Activated T-helper 1 cell treated with Interleukin-2 at 50 U/mL for 16 hours (primary cell): ENCODE measurements around the gene EHMT1.
"Not testable (repeated sequence)": the region's sequence is repeated elsewhere in the genome, so short reads cannot be mapped to it uniquely, and the experiment has no call there.

Source experiments
- DNase-seq: peaks from one replicate; pipeline ENCODE4 v3.0.0-alpha.2; 2020; ENCODE audit warnings: low read depth

EHMT1 gene

GRCh38 chr9:137694962-137695875 lies 76.4 kb downstream of the EHMT1 start:
- DNase-seq = no peak

GRCh38 chr9:137696136-137696925 lies 77.5 kb downstream of the EHMT1 start:
- no peak for DNase-seq

GRCh38 chr9:137697193-137697592 lies 78.4 kb downstream of the EHMT1 start:
- no peak for DNase-seq

- no peak for DNase-seq
Observed at GRCh38 chr9:137697832-137698231, 79.0 kb downstream of the EHMT1 start.

- no peak for DNase-seq
Observed at GRCh38 chr9:137700911-137701310, 82.1 kb downstream of the EHMT1 start.

- no peak for DNase-seq
Observed at GRCh38 chr9:137702615-137703379, 84.0 kb downstream of the EHMT1 start.

GRCh38 chr9:137703842-137704508 lies 85.2 kb downstream of the EHMT1 start:
- no peak for DNase-seq

- no peak for DNase-seq
Observed at GRCh38 chr9:137705443-137705863, 86.6 kb downstream of the EHMT1 start.

- no peak for DNase-seq
Observed at GRCh38 chr9:137705906-137706305, 87.1 kb downstream of the EHMT1 start.

- no peak for DNase-seq
Observed at GRCh38 chr9:137707361-137707760, 88.6 kb downstream of the EHMT1 start.

- DNase-seq = no peak
Observed at GRCh38 chr9:137708590-137709284, 89.9 kb downstream of the EHMT1 start.

- DNase-seq = no peak
Observed at GRCh38 chr9:137709411-137710101, 90.8 kb downstream of the EHMT1 start.

GRCh38 chr9:137710704-137711103 lies 91.9 kb downstream of the EHMT1 start:
- DNase-seq = no peak

- no peak for DNase-seq
Observed at GRCh38 chr9:137711678-137712105, 92.9 kb downstream of the EHMT1 start.

GRCh38 chr9:137715321-137715720 lies 96.5 kb downstream of the EHMT1 start:
- DNase-seq = no peak

GRCh38 chr9:137715866-137716693 lies 97.3 kb downstream of the EHMT1 start:
- DNase-seq = not testable (repeated sequence)

- DNase-seq = no peak
Observed at GRCh38 chr9:137716694-137717287, 98.0 kb downstream of the EHMT1 start.

- DNase-seq = no peak
Observed at GRCh38 chr9:137717776-137718327, 99.0 kb downstream of the EHMT1 start.

- DNase-seq = no peak
Observed at GRCh38 chr9:137719194-137719593, 100.4 kb downstream of the EHMT1 start.
